GM04503 (cell line): ENCODE results near the gene CTIF.
"Not testable (repeated sequence)": the region's sequence is repeated elsewhere in the genome, so short reads cannot be mapped to it uniquely, and the experiment has no call there.

Source experiments
- DNase-seq: peaks from one replicate; pipeline ENCODE4 v3.0.0-alpha.2; 2012; ENCODE audit warnings: low read depth

CTIF gene

DNA sequence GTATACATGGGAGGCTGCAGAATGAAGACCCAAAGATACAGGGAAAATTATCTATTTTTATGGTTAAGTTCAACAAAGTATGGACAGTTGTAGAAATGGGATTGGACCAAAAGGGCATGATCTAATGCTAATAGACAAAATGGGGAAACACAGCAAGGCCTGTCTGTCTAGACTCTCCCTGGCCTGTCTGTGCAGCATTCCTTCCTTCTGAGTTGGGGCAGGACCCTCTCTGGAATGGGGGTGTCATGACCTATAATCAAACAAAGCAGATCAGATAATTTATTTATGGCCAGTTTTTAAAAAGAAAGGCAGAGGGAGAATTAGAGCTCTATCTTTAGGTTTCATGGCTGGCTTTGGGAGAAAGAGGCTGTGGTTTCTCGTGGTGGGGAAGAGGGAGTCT is 104.4 kb downstream of the CTIF start:
- DNase-seq, result no peak

GRCh38 chr18:48644029-48644428 is 105.2 kb downstream of the CTIF start:
- no peak for DNase-seq

GRCh38 chr18:48645427-48646002 is 106.7 kb downstream of the CTIF start:
- DNase-seq, result no peak

DNA sequence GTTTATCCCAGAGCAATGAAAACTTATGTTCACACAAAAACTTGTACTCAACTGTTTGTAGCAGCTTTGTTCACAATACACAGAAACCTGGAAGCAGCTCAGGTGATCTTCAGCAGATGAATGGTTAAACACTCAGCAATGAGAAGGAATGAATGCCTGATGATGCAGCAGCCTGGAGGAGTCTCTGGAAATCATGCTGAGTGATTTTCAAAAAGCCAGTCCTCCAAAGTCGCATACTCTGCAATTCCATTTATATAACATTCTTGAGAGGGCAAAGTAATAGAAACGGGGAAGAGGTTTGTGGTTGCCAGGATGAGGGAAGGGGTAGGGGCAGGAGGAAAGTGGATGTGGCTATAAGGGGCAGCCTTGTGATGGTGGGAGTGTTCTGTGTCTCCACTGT is 108.1 kb downstream of the CTIF start:
- no peak for DNase-seq

GRCh38 chr18:48649231-48649630 is 110.4 kb downstream of the CTIF start:
- DNase-seq, result no peak

DNA sequence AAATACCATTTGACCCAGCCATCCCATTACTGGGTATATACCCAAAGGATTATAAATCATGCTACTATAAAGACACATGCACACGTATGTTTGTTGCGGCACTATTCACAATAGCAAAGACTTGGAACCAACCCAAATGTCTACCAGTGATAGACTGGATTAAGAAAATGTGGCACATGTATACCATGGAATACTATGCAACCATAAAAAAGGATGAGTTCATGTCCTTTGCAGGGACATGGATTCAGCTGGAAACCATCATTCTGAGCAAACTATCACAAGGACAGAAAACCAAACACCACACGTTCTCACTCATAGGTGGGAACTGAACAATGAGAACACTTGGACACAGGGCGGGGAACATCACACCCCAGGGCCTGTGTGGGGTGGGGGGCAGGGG is 115.8 kb downstream of the CTIF start:
- not testable (repeated sequence) for DNase-seq

- DNase-seq, result no peak
Observed at GRCh38 chr18:48655508-48655907, 116.7 kb downstream of the CTIF start.

- no peak for DNase-seq
Observed at GRCh38 chr18:48656176-48656575, 117.3 kb downstream of the CTIF start.

DNA sequence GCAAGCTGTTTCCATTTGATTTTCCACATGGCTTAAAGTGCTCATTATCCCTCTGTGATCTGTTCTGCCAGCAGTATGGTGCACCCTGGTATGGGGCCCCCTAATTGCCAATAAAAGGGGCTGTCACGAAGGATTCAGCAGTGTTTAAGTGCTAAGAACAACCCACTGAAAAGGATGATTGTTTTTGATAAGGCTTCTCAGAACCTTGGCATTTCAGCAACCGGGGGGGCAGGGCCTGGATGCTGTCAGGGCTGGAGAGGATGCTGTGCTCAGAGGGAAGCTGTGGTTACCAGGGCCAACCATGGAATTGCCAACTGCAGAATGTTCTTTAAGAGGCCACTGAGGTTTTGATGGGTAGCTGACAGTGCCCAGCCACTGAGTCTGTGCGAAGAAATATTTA is 117.8 kb downstream of the CTIF start:
- DNase-seq, result no peak

GRCh38 chr18:48657447-48658120 is 118.8 kb downstream of the CTIF start:
- no peak for DNase-seq

GRCh38 chr18:48658721-48659120 is 119.9 kb downstream of the CTIF start:
- DNase-seq, result no peak

DNA sequence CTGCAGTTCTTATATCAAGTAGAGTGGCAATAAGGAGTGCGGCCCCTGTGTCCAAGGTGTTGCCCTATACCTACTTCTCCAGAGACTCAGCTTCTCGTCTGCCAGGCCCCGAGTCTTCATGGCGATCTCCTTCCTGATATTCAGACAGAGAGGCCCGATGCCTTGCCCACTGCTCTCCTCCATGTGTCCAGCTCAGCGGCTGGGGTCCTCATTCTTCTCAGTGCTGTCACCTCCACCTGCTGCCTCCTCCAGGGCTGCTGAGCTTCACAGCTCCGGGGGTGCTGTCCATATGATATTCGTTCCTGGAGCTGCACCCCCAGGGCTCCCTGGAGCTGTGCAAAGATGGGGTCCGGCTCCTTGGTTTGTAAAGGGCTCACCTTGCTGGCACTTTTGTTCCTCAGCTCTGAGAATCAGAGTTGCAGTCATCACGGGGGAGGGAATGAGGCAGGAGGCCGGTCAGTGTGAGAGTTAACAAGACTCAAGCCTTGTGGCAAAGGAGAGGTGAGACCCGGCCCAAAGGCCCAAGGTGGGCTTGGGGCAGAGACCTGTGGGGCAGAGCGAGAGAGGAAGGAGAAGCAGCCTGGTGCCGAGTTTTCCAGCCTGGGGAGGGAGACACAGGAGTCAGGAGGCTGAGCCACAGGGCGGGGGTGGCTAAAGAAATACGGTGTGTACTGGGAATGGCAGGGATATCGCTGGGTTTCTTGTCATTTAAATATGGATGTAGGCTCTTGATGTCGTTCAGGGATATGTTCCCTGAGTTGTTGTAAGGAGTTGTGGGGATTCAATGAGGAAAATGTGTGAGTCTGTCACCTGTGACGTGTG is 120.6 kb downstream of the CTIF start:
- no peak for DNase-seq

GRCh38 chr18:48660346-48661228 is 121.8 kb downstream of the CTIF start:
- no peak for DNase-seq

GRCh38 chr18:48661421-48661820 is 122.6 kb downstream of the CTIF start:
- DNase-seq, result no peak

DNA sequence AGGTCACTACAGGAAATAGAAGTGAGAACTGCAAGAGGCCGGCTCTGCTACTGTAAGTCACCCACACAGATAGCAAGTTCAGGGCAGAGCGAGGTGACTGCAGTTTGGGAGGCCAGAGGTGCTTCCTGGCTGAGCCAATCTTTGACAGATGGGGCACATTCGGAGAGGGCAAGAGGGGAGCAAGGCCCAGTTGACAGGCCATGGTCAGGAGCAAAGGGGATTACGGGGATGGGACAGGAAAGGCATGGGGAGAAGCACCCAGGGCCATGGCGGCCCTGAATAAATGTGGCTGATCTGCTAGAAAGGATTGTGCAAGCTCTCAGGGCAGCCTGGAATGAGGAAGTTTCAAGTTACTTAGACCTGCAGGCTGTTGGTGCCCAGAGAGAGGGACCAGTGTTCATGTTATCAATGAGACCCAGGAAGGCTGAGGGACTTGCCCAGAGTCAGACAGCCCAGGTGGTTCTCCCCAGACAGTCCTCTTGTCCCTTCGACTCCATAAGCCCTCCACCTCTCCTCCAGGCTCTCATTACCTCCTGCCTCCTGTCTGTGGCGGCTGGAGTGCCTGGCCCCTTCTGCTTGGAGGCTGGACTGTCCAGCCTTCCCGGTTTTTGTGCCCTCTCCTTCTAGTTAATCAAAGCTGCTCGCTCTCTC is 123.3 kb downstream of the CTIF start:
- DNase-seq, result no peak

- no peak for DNase-seq
Observed at GRCh38 chr18:48663096-48663930, 124.5 kb downstream of the CTIF start.

DNA sequence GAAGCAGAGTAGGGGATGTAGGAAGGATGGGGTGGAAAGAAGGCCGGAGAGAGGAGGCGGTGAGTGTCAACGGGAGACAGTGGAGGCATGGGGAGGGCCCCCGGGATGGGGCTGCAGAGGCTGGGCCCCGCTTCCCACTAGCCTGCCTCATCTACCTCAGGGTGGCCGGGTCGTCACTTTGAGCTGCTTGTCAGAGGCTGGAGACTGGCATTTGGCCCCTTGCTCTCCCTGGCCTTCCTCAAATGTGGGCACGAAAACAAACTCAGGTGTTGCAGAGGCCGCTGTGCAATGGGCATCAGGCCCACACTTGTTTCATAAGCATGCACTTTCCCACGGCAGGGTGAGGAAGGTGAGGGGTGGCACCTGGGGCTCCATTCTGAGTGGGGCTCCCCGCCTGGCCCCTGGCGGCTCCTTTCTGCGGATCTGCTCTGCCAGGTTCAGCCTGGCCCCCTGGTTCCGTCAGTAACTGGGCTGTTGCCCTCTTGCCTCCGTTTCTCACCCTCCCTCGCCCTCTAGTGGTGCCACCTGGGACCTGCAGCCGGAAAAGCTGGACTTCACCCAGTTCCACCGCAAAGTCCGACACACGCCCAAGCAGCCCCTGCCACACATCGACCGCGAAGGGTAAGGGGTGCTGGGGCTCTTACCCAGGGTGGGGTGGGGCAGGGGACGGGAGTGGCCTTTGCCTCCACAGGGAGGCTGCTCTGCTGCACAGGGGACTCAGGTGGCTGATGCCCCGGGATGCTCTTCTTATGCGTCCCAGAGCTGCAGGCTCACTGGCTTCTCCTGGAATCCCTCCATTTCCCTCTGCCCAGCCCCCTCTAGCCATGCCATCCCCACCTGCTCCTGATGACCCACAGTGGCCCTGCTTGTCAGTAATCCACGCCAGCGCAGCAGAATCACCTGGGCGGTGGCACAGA is 125.4 kb downstream of the CTIF start:
- no peak for DNase-seq

DNA sequence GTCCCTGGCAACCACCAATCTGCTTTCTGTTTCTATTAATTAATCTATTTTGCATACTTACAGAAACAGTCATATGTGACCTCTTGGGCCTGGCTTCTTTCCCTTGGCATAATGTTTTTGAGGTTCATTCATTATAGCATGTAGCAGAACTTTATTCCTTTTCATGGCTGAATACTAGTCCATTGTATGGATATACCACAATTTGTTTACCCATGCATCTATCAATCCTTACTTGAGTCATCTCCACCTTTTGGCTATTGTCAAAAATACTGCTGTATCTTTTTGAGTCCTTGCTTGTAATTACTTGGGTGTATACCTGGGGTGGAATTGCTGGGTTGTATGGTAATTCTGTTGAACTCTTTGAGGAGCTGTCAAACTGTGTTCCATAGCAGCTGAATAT is 126.8 kb downstream of the CTIF start:
- no peak for DNase-seq

GRCh38 chr18:48666613-48667012 is 127.8 kb downstream of the CTIF start:
- no peak for DNase-seq
